Measurements from ENCODE around the gene MED15. TPM values are rescaled to one million over a fixed set of nuclear protein-coding genes. Genes with fewer than 3 reads are reported as not detected.
"Not testable (repeated sequence)": the region's sequence is repeated elsewhere in the genome, so short reads cannot be mapped to it uniquely, and the experiment has no call there.

Gene MED15
- total RNA-seq, 1 donor from 2014 or later: 20.5 TPM

GRCh38 chr22:20471126-20471833, 36.1 kb upstream of the MED15 start:
- H3K4me3 ChIP-seq (ENCODE audit: low read depth, low read length): no peak overlapping the region
- TF ChIP-seq CTCF (IDR thresholded peaks at IDR 0.05; ENCODE audit: insufficient read depth, low read length, severe bottlenecking): no peak
- no peak for FAIRE-seq
- H3K36me3 ChIP-seq (ENCODE audit: control insufficient read depth, insufficient read depth, low read length): peaks cover 10% of the 10 kb centered on the region
- no peak for DNase-seq (ENCODE audit: low read depth)
- no peaks in the 10 kb centered on the region for H3K27me3 ChIP-seq (ENCODE audit: control insufficient read depth, insufficient read depth, low read length)

- no peak for TF ChIP-seq CTCF (IDR thresholded peaks at IDR 0.05; ENCODE audit: insufficient read depth, low read length, severe bottlenecking)
- DNase-seq (ENCODE audit: low read depth) (no peak), FAIRE-seq (no peak)
- Histone ChIP-seq H3K27me3 (ENCODE audit: control insufficient read depth, insufficient read depth, low read length) (no peaks in the 10 kb centered on the region), H3K36me3 (ENCODE audit: control insufficient read depth, insufficient read depth, low read length) (peaks cover 10% of the 10 kb centered on the region), H3K4me3 (ENCODE audit: low read depth, low read length) (no peak overlapping the region)
These were observed 34.6 kb upstream of the MED15 start for GRCh38 chr22:20472629-20473442.

- no peak for TF ChIP-seq CTCF (IDR thresholded peaks at IDR 0.05; ENCODE audit: insufficient read depth, low read length, severe bottlenecking)
- peaks cover 8% of the 10 kb centered on the region for H3K36me3 ChIP-seq (ENCODE audit: control insufficient read depth, insufficient read depth, low read length)
- FAIRE-seq: no peak
These were observed 32.3 kb upstream of the MED15 start for GRCh38 chr22:20475115-20475436.

GRCh38 chr22:20475569-20475968, 31.8 kb upstream of the MED15 start:
- not testable (repeated sequence) for DNase-seq (ENCODE audit: low read depth); FAIRE-seq; H3K36me3 ChIP-seq (ENCODE audit: control insufficient read depth, insufficient read depth, low read length); H3K27me3 ChIP-seq (ENCODE audit: control insufficient read depth, insufficient read depth, low read length); H3K4me3 ChIP-seq (ENCODE audit: low read depth, low read length)

More at GRCh38 chr22:20475115-20475436, 32.3 kb upstream of the MED15 start:
- no peaks in the 10 kb centered on the region for H3K27me3 ChIP-seq (ENCODE audit: control insufficient read depth, insufficient read depth, low read length)
- no peak overlapping the region for H3K4me3 ChIP-seq (ENCODE audit: low read depth, low read length)
- DNase-seq (ENCODE audit: low read depth): no peak

GRCh38 chr22:20478059-20478458, 29.4 kb upstream of the MED15 start:
- not testable (repeated sequence) for H3K36me3 ChIP-seq (ENCODE audit: control insufficient read depth, insufficient read depth, low read length); FAIRE-seq; H3K27me3 ChIP-seq (ENCODE audit: control insufficient read depth, insufficient read depth, low read length); DNase-seq (ENCODE audit: low read depth); H3K4me3 ChIP-seq (ENCODE audit: low read depth, low read length)

GRCh38 chr22:20479612-20480196, 27.7 kb upstream of the MED15 start:
- H3K36me3 ChIP-seq (ENCODE audit: control insufficient read depth, insufficient read depth, low read length): no peaks in the 10 kb centered on the region
- DNase-seq (ENCODE audit: low read depth) (no peak), FAIRE-seq (no peak)
- H3K4me3 ChIP-seq (ENCODE audit: low read depth, low read length): no peak overlapping the region
- no peak for TF ChIP-seq CTCF (IDR thresholded peaks at IDR 0.05; ENCODE audit: insufficient read depth, low read length, severe bottlenecking)
- no peaks in the 10 kb centered on the region for H3K27me3 ChIP-seq (ENCODE audit: control insufficient read depth, insufficient read depth, low read length)

- not testable (repeated sequence) for H3K4me3 ChIP-seq (ENCODE audit: low read depth, low read length); FAIRE-seq; H3K36me3 ChIP-seq (ENCODE audit: control insufficient read depth, insufficient read depth, low read length); H3K27me3 ChIP-seq (ENCODE audit: control insufficient read depth, insufficient read depth, low read length); DNase-seq (ENCODE audit: low read depth)
These were observed 24.3 kb upstream of the MED15 start for GRCh38 chr22:20483143-20483506.

Measured in bronchial epithelial cell (primary cell).